Panc1 (cell line): ENCODE data around the gene SLC25A45. TPM values are rescaled to one million over a fixed set of nuclear protein-coding genes. Genes with fewer than 3 reads are reported as not detected.

Experiments used
- ATAC-seq: fragments of 200-7000 bp; cut with Tn5 transposase; 2 replicates; pipeline ENCODE4 v1.9.1; 2020; ENCODE audit warnings: mild to moderate bottlenecking, moderate library complexity
- BruUV-seq: library from RNA; stranded (reverse); fragments of 400-500 nt; replicated peaks from 2 replicates; lab custom pipeline; 2021; lab: Mats Ljungman, UMichigan
- CTCF ChIA-PET: fragments of 300-600 bp; sonication (Branson Sonifier 250); formaldehyde crosslinking; loops from one replicate; lab custom pipeline; 2022; ENCODE audit warnings: antibody characterized with exemption; lab: Charles Lee
- POLR2A ChIA-PET: fragments of 300-600 bp; sonication (Branson Sonifier 250); formaldehyde crosslinking; loops from one replicate; lab custom pipeline; 2022; ENCODE audit warnings: antibody characterized with exemption; lab: Charles Lee
- DNase-seq: peaks from one replicate; pipeline ENCODE4 v3.0.0-alpha.2; 2010; ENCODE audit warnings: low read depth, low spot score
- H3K27ac ChIP-seq: 2 replicates; pipeline ENCODE4 v1.5.1; 2011; ENCODE audit warnings: mild to moderate bottlenecking, low read length, inconsistent platforms
- H3K27me3 ChIP-seq: fragments of 200-500 bp; sonication (Bioruptor generic); 2 replicates; pipeline ENCODE4 v1.6.0; 2014; ENCODE audit warnings: low read length, inconsistent platforms; ENCODE audit not compliant: control insufficient read depth, insufficient read depth
- H3K36me3 ChIP-seq: fragments of 200-500 bp; sonication (Bioruptor generic); 2 replicates; pipeline ENCODE4 v1.5.1; 2014; ENCODE audit warnings: inconsistent platforms, mild to moderate bottlenecking, low read length, moderate library complexity; ENCODE audit not compliant: control insufficient read depth, insufficient read depth
- H3K4me1 ChIP-seq: 2 replicates; pipeline ENCODE4 v1.5.1; 2011; ENCODE audit warnings: inconsistent platforms, mild to moderate bottlenecking, low read length, moderate library complexity; ENCODE audit not compliant: control insufficient read depth, insufficient read depth
- H3K4me3 ChIP-seq, 2 experiments: 2 replicates each; pipeline ENCODE4 v1.5.1; 2011 to 2012; ENCODE audit warnings: low read depth in 2 of 2, low read length in 2 of 2, mild to moderate bottlenecking in 2 of 2, inconsistent platforms in 1 of 2, moderate library complexity in 1 of 2
- H3K9me3 ChIP-seq: fragments of 200-500 bp; sonication (Bioruptor generic); 2 replicates; pipeline ENCODE4 v1.5.1; 2014; ENCODE audit warnings: low read depth, mild to moderate bottlenecking, inconsistent platforms, low read length, moderate library complexity; ENCODE audit not compliant: control insufficient read depth, insufficient read depth
- CTCF ChIP-seq: fragments of 450-650 bp; IDR thresholded peaks from 2 replicates; pipeline ENCODE4 v1.5.1; 2017; ENCODE audit warnings: mild to moderate bottlenecking
- POLR2AphosphoS5 ChIP-seq: IDR thresholded peaks from 2 replicates; pipeline ENCODE4 v1.6.1; 2012; ENCODE audit warnings: mild to moderate bottlenecking, low read depth, low read length, moderate library complexity
- REST ChIP-seq, 2 experiments: IDR thresholded peaks; 2 replicates each; pipeline ENCODE4 v1.6.1; 2011 to 2012; ENCODE audit warnings: low read depth in 2 of 2, control low read depth in 1 of 2, low read length in 1 of 2, mild to moderate bottlenecking in 1 of 2, moderate library complexity in 1 of 2; ENCODE audit not compliant: insufficient read depth in 1 of 2
- SIN3A ChIP-seq: IDR thresholded peaks from 2 replicates; pipeline ENCODE4 v1.6.1; 2012; ENCODE audit warnings: low read depth, mild to moderate bottlenecking, low read length, moderate library complexity, borderline replicate concordance; ENCODE audit not compliant: insufficient read depth
- TCF7L2 ChIP-seq: IDR thresholded peaks from 2 replicates; pipeline ENCODE4 v1.6.1; 2011; ENCODE audit warnings: mild to moderate bottlenecking, low read depth, low read length, inconsistent platforms
- in situ Hi-C: cut with HindIII; loops from 2 replicates; pipeline ENCODE4 v1.10.0; 2016; ENCODE audit warnings: low sequenced_read_pairs, low pct_unique_long_range_greater_than_20kb
- intact Hi-C: fragments of 100-400 bp; cut with micrococcal nuclease; formaldehyde crosslinking; loops from one replicate; pipeline ENCODE4 v1.10.0; 2022; ENCODE audit not compliant: unreplicated experiment
- total RNA-seq: library from RNA; stranded (reverse); gene quantifications from one replicate; pipeline ENCODE4 v1.2.1, GENCODE V29; 2021; ENCODE audit not compliant: unreplicated experiment

The SLC25A45 gene
- total RNA-seq, 1 experiment from 2014 or later = 9.8 TPM

GRCh38 chr11:65352783-65353182 lies 29.7 kb downstream of the SLC25A45 start:
- Histone ChIP-seq H3K9me3 (no peaks in the 10 kb centered on the region), H3K4me3 (no peak overlapping the region), H3K27ac (no peak overlapping the region), H3K36me3 (peaks cover 10% of the 10 kb centered on the region), H3K4me1 (peaks cover 5% of the 10 kb centered on the region; the same call in 1 of the 2 replicates), H3K27me3 (no peaks in the 10 kb centered on the region)
- no TSS peak for BruUV-seq
- no peak for TF ChIP-seq SIN3A
- no peak for TF ChIP-seq TCF7L2
- no peak for TF ChIP-seq POLR2AphosphoS5
- no peak for TF ChIP-seq REST (IDR thresholded peaks at IDR 0.05; ENCODE audit: insufficient read depth in 1 of 2, low read depth in 2 of 2, low read length in 1 of 2)
- TF ChIP-seq CTCF = no peak
- in situ Hi-C loops (no loop called here), intact Hi-C loops (no loop called here)
- DNase-seq = no peak
- ChIA-PET CTCF (interaction anchor here (0.6 to 0.8 kb wide), 4 partner anchors 10 to 78 kb away, joined by 3 to 8 read pairs (median 4); partner anchors contain the start of gene DPF2), POLR2A (no interaction called here)
- ATAC-seq = no peak

- Histone ChIP-seq H3K27ac (no peak overlapping the region), H3K36me3 (peaks cover 12% of the 10 kb centered on the region), H3K27me3 (no peaks in the 10 kb centered on the region), H3K4me1 (peaks cover 5% of the 10 kb centered on the region; the same call in 1 of the 2 replicates), H3K4me3 (no peak overlapping the region), H3K9me3 (no peaks in the 10 kb centered on the region)
- in situ Hi-C loops (no loop called here), intact Hi-C loops (no loop called here)
- no peak for ATAC-seq
- CTCF ChIA-PET = interaction anchor here (1.0 kb wide), 1 partner anchor 76 kb away, joined by 7 read pairs; no protein-coding TSS in a partner anchor
- POLR2A ChIA-PET = interaction anchor here (0.6 kb wide), 1 partner anchor 38 kb away, joined by 3 read pairs; no protein-coding TSS in a partner anchor
- TF ChIP-seq REST (IDR thresholded peaks at IDR 0.05; ENCODE audit: insufficient read depth in 1 of 2, low read depth in 2 of 2, low read length in 1 of 2) (no peak), SIN3A (no peak), POLR2AphosphoS5 (no peak), TCF7L2 (no peak), CTCF (no peak)
- no TSS peak for BruUV-seq
- no peak for DNase-seq
Measured at GRCh38 chr11:65351511-65351910, 30.9 kb downstream of the SLC25A45 start.
